Measurements from ENCODE around the gene NOTO. TPM values are rescaled to one million over a fixed set of nuclear protein-coding genes. Genes with fewer than 3 reads are reported as not detected.

NOTO gene
- total and polyA plus RNA-seq, 2 of the 8 experiments (the other 6 are each of a cell fraction or from before 2014, with no cell fraction given): 0.33 to 0.54 TPM

- TF ChIP-seq BCL11A (IDR thresholded peaks at IDR 0.05; ENCODE audit: low read depth in 2 of 2, low read length in 2 of 2) (no peak), SP4 (IDR thresholded peaks at IDR 0.05; ENCODE audit: low read length) (no peak), ATF2 (IDR thresholded peaks at IDR 0.05; ENCODE audit: low read length) (no peak), SP2 (IDR thresholded peaks at IDR 0.05; ENCODE audit: low read length) (no peak), SP1 (IDR thresholded peaks at IDR 0.05; ENCODE audit: low read depth, low read length) (no peak), YY1 (IDR thresholded peaks at IDR 0.05; ENCODE audit: low read depth, low read length) (no peak), SIX5 (IDR thresholded peaks at IDR 0.05; ENCODE audit: low read depth, low read length) (no peak)
These were observed 57.4 kb downstream of the NOTO start (continued) for GRCh38 chr2:73259704-73260337.

All from H1 (cell line).